Colonic mucosa (tissue), 4 donors: ENCODE results near the gene EGFLAM. TPM values are rescaled to one million over a fixed set of nuclear protein-coding genes. Genes with fewer than 3 reads are reported as not detected.
A peak's percentile ranks its signal among the peaks of the same experiment; 100 is the strongest.

Source experiments
- DNase-seq: peaks from one replicate; pipeline ENCODE4 v3.0.0-alpha.2; 2020
- H3K27ac ChIP-seq: fragments of 200-600 bp; one replicate; pipeline ENCODE4 v1.8.0; 2021
- H3K27me3 ChIP-seq: fragments of 200-600 bp; one replicate; pipeline ENCODE4 v1.8.0; 2021
- H3K36me3 ChIP-seq: fragments of 200-600 bp; one replicate; pipeline ENCODE4 v1.8.0; 2021
- H3K4me1 ChIP-seq: fragments of 200-600 bp; one replicate; pipeline ENCODE4 v1.8.0; 2021; ENCODE audit warnings: mild to moderate bottlenecking
- H3K4me3 ChIP-seq: fragments of 200-600 bp; one replicate; pipeline ENCODE4 v1.8.0; 2021
- H3K9ac ChIP-seq, 2 donors: one replicate each; pipeline ENCODE4 v1.7.0; 2013; ENCODE audit warnings: control low read depth in 2 of 2, low read depth in 2 of 2, low read length in 2 of 2
- H3K9me3 ChIP-seq: fragments of 200-600 bp; one replicate; pipeline ENCODE4 v1.8.0; 2021
- CTCF ChIP-seq: fragments of 200-600 bp; IDR thresholded peaks from one replicate; pipeline ENCODE4 v1.8.0; 2022; ENCODE audit warnings: antibody characterized with exemption, mild to moderate bottlenecking
- intact Hi-C: fragments of 100-400 bp; cut with DNase I; formaldehyde crosslinking; loops from one replicate; pipeline ENCODE4 v1.14.1; 2022
- total RNA-seq, 2 donors: library from RNA; stranded (reverse); fragmentation: NEBNext Ultra II Directional in 1 of 2; extraction: Animal tissue kit (Norgen Biotek cat#: 25700) in 1 of 2; gene quantifications; one replicate each; pipeline ENCODE4 v1.2.1, GENCODE V29; 2021
- donor health status: healthy.
- donor health status: DM: no; HTN: no; CAD: no.
- donor health status: DM: no; HTN: no; CAD: no.

EGFLAM gene
- 1 to 10 TPM in 1 of 2 donors, under 1 TPM in 1; 0.40 to 2.0 TPM for total RNA-seq

GRCh38 chr5:38258319-38259061 is at the start of gene EGFLAM:
EGFLAM (plus strand) TSS chr5:38258559; CDS start chr5:38258755, 196 bp downstream.
- peaks cover 29% of the 10 kb centered on the region for H3K27me3 ChIP-seq
- H3K36me3 ChIP-seq, result no peaks in the 10 kb centered on the region
- H3K4me3 ChIP-seq, result peak within 1 kb of the TSS; percentile 34
- H3K9ac ChIP-seq, result no peak within 1 kb of the TSS
- H3K9me3 ChIP-seq, result no peaks in the 10 kb centered on the region
- H3K4me1 ChIP-seq, result no peaks in the 10 kb centered on the region
- TF ChIP-seq CTCF, result no peak
- DNase-seq, result no peak
- intact Hi-C loops, result no loop called here
- H3K27ac ChIP-seq, result no peak within 1 kb of the TSS

- H3K36me3 ChIP-seq, result no peaks in the 10 kb centered on the region
- no peaks in the 10 kb centered on the region for H3K9me3 ChIP-seq
- H3K27ac ChIP-seq, result no peak overlapping the region
- H3K27me3 ChIP-seq, result no peaks in the 10 kb centered on the region
- no peak overlapping the region for H3K4me3 ChIP-seq
- intact Hi-C loops, result no loop called here
- no peak for DNase-seq
- no peak for TF ChIP-seq CTCF
- no peak overlapping the region for H3K9ac ChIP-seq
- H3K4me1 ChIP-seq, result no peaks in the 10 kb centered on the region
Measured at GRCh38 chr5:38208782-38209378, 49.5 kb upstream of the EGFLAM start.

DNA sequence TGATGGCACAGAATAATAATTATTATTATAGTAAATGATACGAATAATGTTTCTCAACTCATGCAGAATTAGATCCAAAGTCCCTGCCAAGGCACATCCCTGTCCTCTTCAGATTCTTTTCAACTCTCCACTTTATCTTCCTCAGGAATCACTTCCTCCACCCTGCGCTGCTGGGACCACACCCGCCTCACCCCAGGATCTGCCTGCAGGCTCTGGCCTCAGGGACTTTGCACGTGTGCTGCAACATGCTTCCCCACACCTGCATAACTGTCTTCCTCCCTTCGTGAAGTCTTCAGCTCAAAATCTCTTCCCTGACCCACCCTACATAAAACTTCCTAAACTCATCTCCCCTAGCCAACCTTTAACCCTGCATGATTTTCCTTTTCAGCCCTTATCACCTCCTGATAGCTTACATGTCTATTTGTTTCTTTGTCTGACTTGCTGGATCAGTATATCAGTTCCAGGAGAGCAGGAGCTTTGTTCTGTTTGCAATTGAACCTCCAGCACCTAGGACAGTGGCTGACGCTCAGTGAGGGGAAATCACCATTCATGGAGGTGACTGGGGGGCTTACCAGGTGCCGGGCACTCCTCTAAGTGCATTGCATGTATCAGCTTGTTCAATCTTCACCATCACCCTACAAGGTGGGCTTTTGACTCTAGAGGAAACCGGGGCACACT is 47.5 kb upstream of the EGFLAM start:
- no peak for TF ChIP-seq CTCF

DNA sequence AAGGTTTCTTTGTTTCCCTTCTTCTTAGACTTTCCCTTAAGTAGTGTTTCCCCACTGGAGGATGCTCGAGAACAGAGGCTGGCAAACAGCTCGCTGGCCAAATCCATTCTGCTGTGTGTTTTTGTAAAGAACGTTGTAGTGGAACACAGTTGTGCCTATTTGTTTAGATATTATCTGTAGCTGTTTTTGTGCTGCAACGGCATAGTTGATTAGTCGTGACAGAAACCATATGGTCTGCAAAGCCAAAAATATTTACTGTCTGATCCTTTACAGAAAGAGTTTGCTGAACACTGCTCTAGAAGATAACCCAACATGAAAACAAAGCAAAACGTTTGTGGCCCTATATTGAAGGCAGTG is 47.0 kb upstream of the EGFLAM start:
- TF ChIP-seq CTCF, result no peak
- H3K9ac ChIP-seq, result no peak overlapping the region
- H3K9me3 ChIP-seq, result no peaks in the 10 kb centered on the region
- H3K4me1 ChIP-seq, result no peaks in the 10 kb centered on the region
- H3K27ac ChIP-seq, result no peak overlapping the region
- no peak for DNase-seq
- no peak overlapping the region for H3K4me3 ChIP-seq
- no peaks in the 10 kb centered on the region for H3K27me3 ChIP-seq
- H3K36me3 ChIP-seq, result no peaks in the 10 kb centered on the region
- intact Hi-C loops, result no loop called here

More for the DNA sequence above, 47.5 kb upstream of the EGFLAM start:
- Histone ChIP-seq H3K36me3 (no peaks in the 10 kb centered on the region), H3K27ac (no peak overlapping the region), H3K27me3 (no peaks in the 10 kb centered on the region), H3K4me1 (no peaks in the 10 kb centered on the region), H3K9me3 (no peaks in the 10 kb centered on the region), H3K9ac (no peak overlapping the region), H3K4me3 (no peak overlapping the region)
- intact Hi-C loops, result no loop called here
- DNase-seq, result no peak

DNA sequence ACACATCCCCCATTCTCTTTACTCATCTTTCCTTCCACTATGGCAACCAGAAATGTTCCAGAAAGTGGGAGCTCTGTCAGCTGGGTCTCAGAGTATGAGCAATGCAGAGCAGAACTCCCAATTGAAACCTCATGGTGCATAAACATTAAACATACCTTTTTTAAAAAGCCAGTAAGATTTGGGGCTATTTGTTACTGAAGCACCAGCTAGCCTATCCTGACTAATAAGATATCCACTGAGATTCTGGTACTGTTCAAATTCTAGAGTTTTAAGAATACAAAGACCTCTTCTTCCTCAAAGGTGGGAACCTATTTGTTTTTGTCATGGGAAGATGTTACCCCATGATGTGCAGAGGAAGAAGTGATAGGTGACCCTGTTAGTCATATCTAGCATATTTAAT is 46.1 kb upstream of the EGFLAM start:
- intact Hi-C loops, result no loop called here
- H3K4me1 ChIP-seq, result no peaks in the 10 kb centered on the region
- H3K9me3 ChIP-seq, result no peaks in the 10 kb centered on the region
- no peaks in the 10 kb centered on the region for H3K27me3 ChIP-seq
- no peaks in the 10 kb centered on the region for H3K36me3 ChIP-seq
- H3K9ac ChIP-seq, result no peak overlapping the region
- H3K27ac ChIP-seq, result no peak overlapping the region
- no peak overlapping the region for H3K4me3 ChIP-seq
- TF ChIP-seq CTCF, result no peak
- DNase-seq, result no peak
